DMS153 treated with DMSO at 0.1 percent for 48 hours (cell line): ENCODE results near the gene ZNF155.

Experiments used
- DNase-seq: peaks from one replicate; lab custom pipeline; 2025; ENCODE audit not compliant: unreplicated experiment; lab: John Stamatoyannopoulos, UW

ZNF155 gene

DNA sequence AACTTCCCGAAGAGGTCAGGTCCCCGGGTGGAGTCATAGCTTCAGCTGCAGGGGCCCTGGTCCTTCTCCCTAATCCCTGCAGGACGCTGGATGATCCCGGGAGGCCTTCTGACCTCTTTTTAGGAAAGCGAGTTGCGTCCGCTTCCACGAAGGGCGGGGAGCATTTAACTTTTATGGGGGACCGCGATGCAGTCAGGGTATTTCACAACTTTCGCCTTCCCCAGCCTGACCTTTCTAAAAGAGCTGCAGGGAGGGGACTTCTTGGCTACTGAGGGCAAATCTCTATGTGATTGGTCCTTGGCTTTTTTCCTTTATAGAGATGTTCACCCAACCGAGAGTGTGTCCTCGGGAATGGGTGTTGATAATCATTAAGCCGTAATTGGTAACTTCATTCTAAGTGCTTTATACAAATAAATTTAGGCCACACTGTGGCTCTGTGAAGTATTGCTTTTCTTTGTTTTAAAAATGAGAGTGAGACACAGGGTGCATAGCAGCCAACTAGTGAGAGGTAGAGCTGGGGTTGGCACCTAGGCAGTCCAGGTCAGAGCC lies 19.5 kb downstream of the ZNF155 start:
- DNase-seq: no peak

- DNase-seq: no peak
These were observed 22.0 kb downstream of the ZNF155 start for GRCh38 chr19:44005973-44006372.

DNA sequence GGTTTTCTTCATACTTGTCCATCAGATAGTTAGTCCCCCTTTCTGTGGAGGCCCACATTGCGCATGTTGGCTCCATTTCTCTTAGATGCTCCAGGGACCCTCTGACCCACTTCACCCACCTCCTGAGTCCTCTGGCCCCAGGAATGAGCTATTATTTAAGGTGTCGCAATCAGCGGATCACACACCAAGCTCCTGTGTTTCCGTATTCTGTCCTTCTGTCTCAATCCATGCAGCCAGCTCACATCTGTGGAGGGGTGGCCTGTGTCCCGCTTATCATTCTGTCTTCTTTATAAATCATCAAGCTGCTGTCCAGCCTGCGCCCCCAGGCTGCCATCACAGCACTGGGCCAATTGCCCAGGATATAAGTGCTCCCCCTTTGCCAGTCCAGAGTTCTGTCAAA lies 23.5 kb downstream of the ZNF155 start:
- no peak for DNase-seq

- DNase-seq: no peak
These were observed 26.5 kb downstream of the ZNF155 start for GRCh38 chr19:44010468-44010867.

- DNase-seq: no peak
These were observed 35.5 kb downstream of the ZNF155 start for GRCh38 chr19:44019498-44019897.

DNA sequence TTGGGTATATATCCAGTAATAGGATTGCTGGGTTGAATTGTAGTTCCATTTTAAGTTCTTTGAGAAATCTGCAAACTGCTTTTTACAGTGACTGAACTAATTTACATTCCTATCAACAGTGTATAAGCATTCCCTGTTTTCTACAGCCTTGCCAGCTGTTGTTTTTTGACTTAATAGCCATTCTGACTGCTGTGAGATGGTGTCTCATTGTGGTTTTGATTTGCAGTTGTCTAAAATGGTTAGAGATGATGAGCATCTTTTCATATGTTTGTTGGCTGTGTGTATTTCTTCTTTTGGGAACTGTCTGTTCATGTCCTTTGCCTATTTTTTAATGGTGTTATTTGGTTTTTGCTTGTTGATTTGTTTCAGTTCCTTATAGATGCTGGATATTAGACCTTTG lies 37.2 kb downstream of the ZNF155 start:
- no peak for DNase-seq

DNA sequence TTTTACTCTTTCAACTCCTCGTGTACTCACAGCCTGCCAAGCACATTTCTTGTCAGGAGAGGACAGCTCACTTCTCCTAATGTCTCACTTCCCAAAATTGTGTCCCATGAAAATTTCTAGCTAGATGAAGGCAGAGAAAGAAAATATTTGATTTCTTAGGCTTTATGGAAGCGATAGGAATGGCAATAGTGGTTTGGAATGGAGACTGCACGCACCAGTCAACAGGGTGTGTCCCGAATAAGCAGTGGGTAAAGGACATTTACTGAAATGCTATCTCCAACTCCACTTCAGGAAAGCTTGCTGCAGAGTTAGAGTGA lies 40.9 kb downstream of the ZNF155 start:
- DNase-seq: no peak

DNA sequence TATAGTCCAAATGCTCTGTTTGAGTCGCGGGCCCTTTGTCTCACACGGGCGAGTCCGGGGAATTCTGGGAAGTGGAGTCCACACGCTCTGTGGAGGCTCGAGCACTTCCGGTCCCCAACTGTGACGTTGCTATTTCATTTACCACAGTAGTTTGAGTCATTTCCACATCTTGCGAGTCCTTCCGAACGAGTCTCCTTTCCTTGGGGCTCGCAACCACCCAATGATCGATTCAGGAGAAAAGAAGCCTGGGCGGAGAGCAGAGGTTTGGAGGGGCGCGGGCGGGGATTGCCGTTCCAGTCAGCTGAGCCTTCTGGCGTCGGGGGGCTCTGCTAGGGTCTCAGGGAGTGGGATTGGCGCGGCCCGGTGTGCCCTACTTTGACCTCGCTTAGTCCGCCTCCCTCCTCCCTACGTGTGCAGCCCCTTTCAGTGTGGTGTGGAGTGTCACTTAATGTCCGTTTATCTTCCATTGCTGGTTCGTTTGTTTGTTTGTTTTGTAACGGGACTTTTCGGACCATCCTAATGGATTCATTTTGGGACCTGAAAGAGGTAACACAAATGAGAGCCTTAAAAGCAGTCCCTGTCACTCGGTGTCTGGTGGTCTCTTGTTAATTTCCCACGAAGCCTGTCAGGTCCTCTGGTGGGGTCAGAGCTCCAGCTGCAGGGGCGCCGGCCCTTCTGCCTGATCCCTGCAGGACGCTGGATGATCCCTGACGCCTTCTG lies 41.4 kb downstream of the ZNF155 start, which contains the start of gene ZNF222:
Gene ZNF222, plus strand, starts transcription at position 163 of the 720 bp plus-strand sequence. Its CDS starts 58 bp downstream, at position 221.
- peak; percentile 32 for DNase-seq

GRCh38 chr19:44026622-44027021 lies 42.6 kb downstream of the ZNF155 start:
- DNase-seq: no peak

GRCh38 chr19:44032001-44032610 lies 48.1 kb downstream of the ZNF155 start:
- DNase-seq: no peak

DNA sequence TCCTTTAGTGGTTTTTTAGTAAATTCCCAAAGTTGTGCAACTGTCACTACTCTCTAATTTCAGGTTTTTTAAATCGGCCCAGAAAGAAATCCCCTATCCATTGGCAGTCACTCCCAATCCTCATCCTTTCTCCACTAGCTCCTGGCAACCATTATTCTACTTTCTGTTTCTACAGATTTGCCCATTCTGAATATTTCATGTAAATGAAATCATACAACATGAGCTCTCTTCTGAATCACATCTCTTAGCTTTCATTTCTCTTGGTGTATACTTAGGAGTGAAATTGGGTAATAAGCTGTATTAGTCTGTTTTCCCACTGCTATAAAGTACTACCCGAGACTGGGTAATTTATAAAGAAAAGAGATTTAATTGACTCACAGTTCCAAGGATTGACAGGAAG lies 58.2 kb downstream of the ZNF155 start:
- DNase-seq: no peak
